GM18951 (cell line): ENCODE measurements around the gene FOXP1.

Experiments
- POLR2A ChIP-seq: IDR thresholded peaks from 4 replicates; pipeline ENCODE4 v1.6.1; 2011; ENCODE audit warnings: mild to moderate bottlenecking; ENCODE audit not compliant: insufficient read length, insufficient read depth; ENCODE audit errors: extremely low read depth
- in situ Hi-C: fragments of 300-500 bp; cut with MboI; formaldehyde crosslinking; loops from one replicate; pipeline ENCODE4 v1.12.0; 2022; ENCODE audit warnings: low sequenced_read_pairs, mixed read lengths, inconsistent platforms; ENCODE audit not compliant: unreplicated experiment

Gene FOXP1

GRCh38 chr3:71231680-71232079, 351.8 kb downstream of the FOXP1 start:
- in situ Hi-C loops: no loop called here

GRCh38 chr3:71229905-71230657, 353.4 kb downstream of the FOXP1 start:
- in situ Hi-C loops: no loop called here
- no peak for TF ChIP-seq POLR2A

More at GRCh38 chr3:71231680-71232079, 351.8 kb downstream of the FOXP1 start:
- no peak for TF ChIP-seq POLR2A

DNA sequence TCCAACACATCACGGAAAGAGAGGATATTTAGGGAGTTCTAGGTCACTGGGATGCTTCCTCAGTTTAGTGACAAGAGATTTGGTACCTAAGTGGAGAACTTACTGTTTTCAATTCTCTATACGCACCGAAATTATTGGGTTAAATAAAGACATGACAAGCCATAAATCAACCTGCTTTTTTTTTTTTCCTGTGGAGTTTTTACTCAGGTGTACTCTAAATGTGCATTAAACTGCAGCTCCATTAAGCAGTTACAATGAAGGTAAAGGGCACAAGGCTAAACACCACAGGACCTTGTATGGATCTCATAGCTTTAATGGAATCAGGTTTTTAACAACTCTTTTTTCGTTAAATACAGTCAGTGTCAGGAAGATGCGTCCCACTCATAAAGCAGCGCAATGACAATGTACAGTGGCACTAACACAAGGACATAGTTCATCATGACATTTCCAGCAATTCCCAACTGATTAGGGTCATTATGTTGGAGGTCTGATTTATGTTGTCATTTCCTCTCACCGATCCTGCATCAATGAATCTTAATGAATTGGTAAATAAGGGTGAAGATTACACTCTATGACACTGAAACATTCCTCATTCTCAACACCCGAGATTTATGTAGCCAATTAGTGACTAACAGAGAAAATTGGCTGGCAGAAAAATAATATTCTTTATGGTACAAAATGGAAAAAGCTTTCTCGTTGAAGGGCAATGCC, 355.2 kb downstream of the FOXP1 start:
- in situ Hi-C loops: no loop called here
- no peak for TF ChIP-seq POLR2A

GRCh38 chr3:71227270-71227661, 356.3 kb downstream of the FOXP1 start:
- TF ChIP-seq POLR2A: no peak
- in situ Hi-C loops: no loop called here

DNA sequence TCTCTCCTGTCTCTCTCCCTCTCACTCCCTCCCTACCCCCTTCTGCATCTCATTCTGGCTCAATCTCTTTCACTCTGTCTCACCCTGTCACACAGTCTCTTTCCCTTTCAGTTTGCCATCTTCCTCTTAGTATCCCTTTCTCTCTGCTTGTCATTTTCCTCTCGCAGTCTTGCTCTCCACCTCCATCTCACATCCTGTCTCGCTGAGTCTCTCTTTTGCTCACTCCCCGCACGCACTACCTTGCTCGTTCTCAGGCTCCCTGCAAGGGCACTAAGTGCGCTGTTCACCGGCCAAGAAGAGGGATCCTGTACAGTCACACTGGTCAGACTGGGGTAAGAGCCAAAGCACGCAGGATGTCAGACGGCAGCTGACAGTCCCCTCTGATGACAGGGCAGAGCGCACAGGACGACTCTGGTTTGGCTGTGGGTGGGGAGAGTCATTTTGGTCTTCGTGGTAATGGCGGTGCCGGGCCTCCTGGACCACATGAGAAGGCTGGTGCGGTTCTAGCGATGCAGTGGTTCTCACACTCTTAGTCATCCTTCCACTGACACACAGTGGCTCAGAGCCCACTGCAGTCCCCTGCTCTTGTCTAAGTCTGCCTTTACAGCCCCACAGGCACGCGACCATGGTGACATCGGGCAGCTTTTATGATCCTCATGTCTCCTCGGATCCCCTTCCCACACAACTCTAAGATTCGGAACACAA, 356.8 kb downstream of the FOXP1 start:
- in situ Hi-C loops: no loop called here
- no peak for TF ChIP-seq POLR2A

- TF ChIP-seq POLR2A: no peak
- in situ Hi-C loops: no loop called here
These were observed 357.5 kb downstream of the FOXP1 start for GRCh38 chr3:71225951-71226564.

- in situ Hi-C loops: no loop called here
These were observed 358.4 kb downstream of the FOXP1 start for GRCh38 chr3:71225002-71225684.

DNA sequence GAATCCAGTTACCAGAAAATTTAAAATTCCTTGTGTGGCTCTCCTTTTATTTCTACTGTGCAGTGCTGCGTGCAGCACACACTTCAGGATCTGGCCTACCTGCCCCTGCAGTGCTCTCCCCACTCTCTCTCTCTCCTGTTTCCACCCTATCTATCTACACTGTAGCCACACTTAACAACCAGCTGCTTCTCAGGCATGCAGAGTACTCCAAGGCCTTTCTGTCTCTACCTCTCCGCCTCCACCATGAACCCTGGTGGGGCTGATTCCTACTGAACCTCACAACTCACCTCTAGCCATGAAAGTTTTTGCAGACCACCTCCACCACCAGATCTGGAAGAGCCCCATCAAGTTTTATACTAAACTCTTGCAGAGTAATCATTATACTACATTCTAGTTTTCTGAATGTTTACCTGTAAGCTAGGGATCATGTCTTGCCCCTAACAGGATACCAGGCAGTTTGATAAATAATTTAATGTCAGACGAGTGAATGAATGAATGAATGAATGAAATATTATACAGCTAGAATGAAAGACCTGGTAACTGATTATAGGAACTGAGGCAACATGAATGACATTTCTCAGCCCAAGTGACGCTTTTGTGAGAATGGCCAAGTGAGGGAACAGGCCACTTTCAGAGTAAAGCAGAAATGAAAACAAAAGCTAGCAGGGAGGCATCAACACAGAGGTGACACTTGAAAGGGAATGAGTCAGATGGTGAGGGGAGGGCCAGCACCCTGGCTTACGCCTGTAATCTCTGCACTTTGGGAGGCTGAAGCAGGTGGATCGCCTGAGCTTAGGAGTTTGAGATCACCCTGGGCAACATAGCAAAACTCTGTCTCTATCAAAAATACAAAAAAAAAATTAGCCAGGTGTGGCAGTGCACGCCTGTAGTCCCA, 363.5 kb downstream of the FOXP1 start:
- no peak for TF ChIP-seq POLR2A
- in situ Hi-C loops: no loop called here

More at GRCh38 chr3:71225002-71225684, 358.4 kb downstream of the FOXP1 start:
- TF ChIP-seq POLR2A: no peak

- in situ Hi-C loops: no loop called here
- TF ChIP-seq POLR2A: no peak
These were observed 365.0 kb downstream of the FOXP1 start for GRCh38 chr3:71218508-71218907.

DNA sequence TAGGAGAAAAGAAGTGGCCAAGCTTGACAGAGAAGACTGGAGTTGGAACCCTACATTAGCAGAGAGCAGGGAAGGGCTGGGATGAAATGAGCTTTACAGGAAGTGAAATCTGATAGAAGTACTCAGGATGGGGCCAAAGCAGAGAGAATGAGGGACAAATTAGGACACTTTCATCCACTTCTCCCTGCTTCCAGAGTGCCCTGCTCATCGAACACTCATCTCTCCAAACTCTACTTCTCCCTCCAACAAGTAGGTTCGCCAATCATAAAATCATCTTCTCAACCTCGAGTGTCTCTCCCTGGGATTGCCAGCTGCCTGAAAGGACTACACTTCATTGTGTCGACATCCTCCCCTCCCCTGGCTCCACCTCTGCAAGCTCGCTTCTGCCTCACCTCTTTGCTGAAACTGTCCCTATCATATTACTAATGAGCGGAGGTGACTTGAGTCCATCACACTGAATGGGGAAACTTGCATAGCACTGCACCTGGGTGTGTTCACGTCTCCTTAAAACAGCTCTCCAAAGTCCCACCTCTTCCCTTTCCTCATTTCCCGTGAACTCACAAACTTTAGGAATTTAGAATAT, 365.8 kb downstream of the FOXP1 start:
- in situ Hi-C loops: no loop called here
- no peak for TF ChIP-seq POLR2A

- no peak for TF ChIP-seq POLR2A
- in situ Hi-C loops: no loop called here
These were observed 368.2 kb downstream of the FOXP1 start for GRCh38 chr3:71215351-71215750.
